Lower leg skin (tissue), 3 donors: Measurements from ENCODE around the gene CXCL8.

ENCODE experiments used
- CTCF ChIP-seq, 3 donors: fragments of 450-650 bp; IDR thresholded peaks; one replicate each; pipeline ENCODE4 v1.5.1; 2016; ENCODE audit warnings: antibody characterized with exemption in 3 of 3, mild to moderate bottlenecking in 3 of 3, moderate library complexity in 2 of 3
- POLR2A ChIP-seq, 2 donors: fragments of 450-650 bp; IDR thresholded peaks; one replicate each; pipeline ENCODE4 v1.6.1; 2016 to 2017; ENCODE audit warnings: antibody characterized with exemption in 2 of 2, mild to moderate bottlenecking in 1 of 2, moderate library complexity in 1 of 2

- TF ChIP-seq CTCF (IDR thresholded peaks at IDR 0.05) (no peak), POLR2A (IDR thresholded peaks at IDR 0.05) (no peak)
Measured at GRCh38 chr4:73704314-73705055, 35.9 kb upstream of the CXCL8 start.
